GM12892 (cell line): Measurements from ENCODE around the gene DNAJC11.

Experiments
- POLR2A ChIP-seq: IDR thresholded peaks from 2 replicates; pipeline ENCODE4 v1.6.1; 2011; ENCODE audit warnings: low read depth, low read length, control low read depth
- POLR2AphosphoS5 ChIP-seq: IDR thresholded peaks from 2 replicates; pipeline ENCODE4 v1.6.1; 2011; ENCODE audit warnings: low read depth, low read length, control low read depth

DNA sequence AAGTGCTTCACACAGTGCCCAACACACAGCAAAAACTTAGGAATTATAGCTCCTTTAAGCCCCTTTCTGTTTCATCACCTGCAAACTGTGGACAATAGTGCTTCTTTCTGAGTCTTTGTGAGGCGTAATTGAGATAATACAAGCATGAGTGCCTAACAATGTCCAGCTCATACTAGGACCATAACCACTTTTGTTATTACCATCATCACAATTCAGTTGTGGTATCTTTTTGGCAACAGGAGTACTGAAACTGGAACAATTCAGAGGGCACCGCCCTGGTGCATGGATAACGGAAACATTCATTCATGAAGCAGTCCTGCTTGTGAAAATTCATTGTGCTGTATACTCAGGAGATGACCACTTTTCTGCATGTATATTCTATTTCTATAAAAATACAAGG lies 18.2 kb downstream of the DNAJC11 start:
- TF ChIP-seq POLR2A: no peak
- TF ChIP-seq POLR2AphosphoS5: no peak
